HG03575 (cell line): Measurements from ENCODE around the gene DYSF.

ENCODE experiments used
- ATAC-seq: cut with Tn5 transposase; IDR thresholded peaks from one replicate; pipeline ENCODE4 v1.9.1; 2021; ENCODE audit not compliant: unreplicated experiment, insufficient number of reproducible peaks, low FRiP score; ENCODE audit errors: extremely low read depth

DYSF gene

GRCh38 chr2:71467180-71467815 is 13.9 kb downstream of the DYSF start:
- ATAC-seq: no peak

GRCh38 chr2:71468279-71469015 is 15.1 kb downstream of the DYSF start:
- ATAC-seq: no peak

DNA sequence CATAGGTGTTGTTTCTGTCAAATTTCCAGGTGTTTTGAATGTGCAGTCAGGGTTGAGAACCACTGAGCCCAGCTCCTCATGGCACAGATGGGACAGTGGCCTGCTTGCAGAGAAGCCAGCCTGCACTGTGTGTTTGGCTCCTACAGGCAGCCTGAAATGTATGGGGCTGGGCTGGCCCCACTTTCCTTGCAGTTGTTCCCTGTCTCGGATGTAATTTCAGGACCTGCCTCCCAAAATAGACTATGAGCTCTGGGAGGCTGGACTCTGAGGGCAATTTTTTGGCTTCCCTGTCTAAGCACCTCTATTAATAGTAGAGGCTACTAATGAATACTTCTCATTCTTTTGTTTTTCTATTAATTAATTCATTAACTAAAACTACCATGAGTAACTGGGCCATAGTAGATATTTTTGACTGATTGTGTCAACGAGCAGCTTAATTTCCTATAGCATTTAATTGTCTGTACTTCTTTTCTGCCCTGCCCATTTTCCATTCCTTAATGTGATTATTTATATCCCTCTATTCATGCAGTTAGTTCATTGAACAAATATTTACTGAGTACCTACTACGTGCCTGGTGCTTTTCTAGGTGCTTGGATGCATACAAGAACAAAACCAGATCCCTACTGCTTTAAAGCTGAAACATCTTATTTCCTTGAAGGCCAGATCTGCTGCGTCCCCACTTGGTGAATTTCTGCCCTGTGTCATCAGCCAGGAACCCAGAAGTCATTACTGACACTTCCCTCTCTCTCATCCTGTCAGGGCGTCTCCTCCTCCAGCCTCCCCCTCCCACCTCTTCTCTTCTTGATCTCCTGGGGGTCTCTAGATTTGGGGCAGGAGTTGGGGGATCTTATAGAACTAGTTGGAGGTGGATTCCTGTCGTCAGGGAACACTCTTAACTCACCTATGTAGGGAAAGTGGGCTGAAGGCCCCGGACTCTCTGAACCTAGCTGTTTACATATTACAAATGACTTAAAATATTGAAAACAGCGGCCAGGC is 16.3 kb downstream of the DYSF start:
- no peak for ATAC-seq

GRCh38 chr2:71471276-71471675 is 17.9 kb downstream of the DYSF start:
- ATAC-seq: no peak

DNA sequence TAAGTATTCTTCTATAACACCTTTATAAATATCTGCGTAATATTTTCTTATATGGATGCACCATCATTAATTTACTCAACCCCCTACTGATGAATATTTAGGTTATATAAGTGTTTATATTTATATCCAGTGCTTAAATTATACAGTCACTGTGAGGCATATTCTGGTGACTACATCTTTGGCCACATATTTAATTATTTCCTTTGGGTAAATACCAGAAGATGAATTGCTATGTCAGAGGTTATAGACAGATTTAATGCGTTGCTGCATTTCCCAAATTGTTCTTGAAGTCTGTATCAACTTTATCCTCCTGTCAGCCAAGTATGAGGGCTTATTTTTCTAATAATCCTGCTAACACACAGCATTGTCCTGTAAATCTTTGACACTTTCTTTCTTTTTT is 18.7 kb downstream of the DYSF start:
- no peak for ATAC-seq

DNA sequence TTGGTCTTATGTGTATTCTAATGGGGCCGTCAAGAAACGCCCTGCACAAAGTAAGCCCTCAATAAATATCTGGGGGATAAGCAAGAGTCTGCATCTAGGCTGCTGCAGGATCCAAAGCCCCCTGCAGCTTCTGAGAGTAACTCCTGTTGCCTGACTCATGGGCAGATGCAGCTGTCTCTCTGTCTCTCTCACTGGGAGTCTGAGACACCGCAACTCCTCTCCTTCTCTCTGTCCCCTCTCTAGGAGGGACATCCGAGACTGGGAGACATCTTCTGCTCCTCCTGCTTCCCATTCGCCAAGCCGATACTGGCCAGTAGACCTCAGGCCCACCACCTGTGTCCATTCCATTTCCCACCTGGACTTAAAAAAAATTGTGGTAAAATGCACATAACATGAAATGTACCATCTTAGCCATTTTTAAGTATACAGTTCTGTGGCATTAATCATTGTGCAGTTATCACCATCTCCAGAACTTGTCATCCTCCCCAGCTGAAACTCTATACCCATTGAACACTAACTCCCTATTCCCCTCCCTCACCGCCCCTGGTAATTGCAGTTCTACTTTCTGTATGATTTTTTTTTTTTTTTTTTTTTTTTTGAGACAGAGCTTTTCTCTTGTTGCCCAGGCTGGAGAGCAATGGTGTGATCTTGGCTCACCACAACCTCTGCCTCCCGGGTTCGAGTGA is 20.1 kb downstream of the DYSF start:
- ATAC-seq: no peak

GRCh38 chr2:71474116-71474743 is 20.9 kb downstream of the DYSF start:
- ATAC-seq: no peak

- no peak for ATAC-seq
Observed at GRCh38 chr2:71474744-71475397, 21.5 kb downstream of the DYSF start.

- no peak for ATAC-seq
Observed at GRCh38 chr2:71476495-71476894, 23.1 kb downstream of the DYSF start.

DNA sequence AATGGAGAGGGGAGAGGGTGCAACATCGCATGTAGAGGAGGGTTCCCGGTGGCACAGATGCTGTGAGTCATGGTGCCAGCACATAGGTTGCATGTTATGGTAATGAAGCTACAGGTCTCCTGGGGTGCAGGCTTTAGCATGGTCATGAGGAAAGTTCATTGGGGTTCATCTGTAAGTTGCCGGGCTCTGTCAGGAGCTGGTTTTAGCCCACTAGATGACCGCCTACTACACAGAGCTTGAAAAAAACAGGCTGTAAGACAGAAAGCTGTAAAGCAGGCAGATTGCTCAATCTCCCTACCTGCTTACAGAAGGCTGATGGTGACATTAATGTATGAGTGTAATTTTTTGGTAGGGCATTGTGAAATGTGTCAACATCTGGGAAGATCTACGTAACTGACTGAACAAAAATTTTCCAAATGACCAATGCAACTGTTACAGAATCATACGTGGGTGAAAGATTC is 23.9 kb downstream of the DYSF start:
- no peak for ATAC-seq

DNA sequence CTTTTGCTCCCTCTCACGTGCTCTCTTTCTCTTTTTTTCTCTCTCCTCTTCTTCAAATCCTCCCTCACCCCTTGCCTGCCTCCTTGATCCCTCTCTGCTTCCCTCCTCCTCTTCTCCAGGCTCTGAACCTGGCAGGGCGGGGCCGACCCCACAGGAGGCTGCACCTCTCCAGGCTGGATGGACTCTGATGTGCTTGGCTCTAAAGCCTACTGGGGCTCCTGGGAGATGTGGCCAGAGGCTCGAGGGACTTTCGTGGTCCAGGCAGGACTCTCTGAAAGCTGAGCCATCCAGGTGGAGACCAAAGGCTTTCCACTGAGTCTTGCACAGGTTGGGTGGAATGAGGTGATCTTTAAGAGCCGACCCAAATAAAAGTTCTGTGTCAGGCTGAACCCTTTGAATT is 25.4 kb downstream of the DYSF start:
- no peak for ATAC-seq

GRCh38 chr2:71479261-71479660 is 25.9 kb downstream of the DYSF start:
- ATAC-seq: no peak

DNA sequence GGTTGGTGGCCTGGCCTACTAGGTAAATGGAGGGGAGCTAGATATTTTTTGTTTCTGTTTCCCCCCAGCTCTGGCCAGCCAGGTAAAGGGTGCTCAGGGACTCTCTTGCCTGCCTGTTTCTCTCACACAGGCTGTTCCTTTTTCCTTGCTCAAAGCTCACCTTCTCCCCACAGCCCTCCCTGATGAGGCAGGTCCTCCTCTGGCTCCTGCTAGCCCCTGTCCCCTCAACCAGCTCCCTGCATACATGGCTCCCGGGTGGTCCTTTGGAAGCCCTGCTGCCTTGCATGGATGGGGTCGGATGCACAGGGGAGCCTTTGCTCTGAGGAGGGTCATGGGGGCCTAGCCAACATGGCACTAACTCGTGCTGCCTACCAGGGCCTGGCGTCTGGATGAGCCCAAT is 27.8 kb downstream of the DYSF start:
- no peak for ATAC-seq

DNA sequence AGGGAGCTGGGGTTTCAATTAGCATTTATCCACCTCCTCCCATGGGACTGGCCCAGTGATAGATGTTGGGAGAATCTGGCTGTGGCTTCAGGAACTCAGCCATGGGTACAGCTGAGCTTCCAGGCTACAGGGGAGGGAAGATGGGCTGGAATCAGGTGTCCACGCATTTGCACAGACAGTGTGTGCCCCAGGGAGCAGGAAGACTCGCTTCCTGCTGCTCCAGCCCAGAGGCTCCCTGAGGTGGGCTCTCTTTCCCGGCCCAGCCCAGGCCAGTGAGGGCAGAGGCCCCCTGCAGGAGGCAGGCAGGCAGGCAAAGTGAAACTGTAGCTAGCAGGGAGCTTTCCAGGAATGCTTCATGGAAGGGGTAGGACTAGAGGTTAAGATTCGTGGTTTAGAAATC is 28.7 kb downstream of the DYSF start:
- no peak for ATAC-seq

GRCh38 chr2:71483246-71483645 is 29.9 kb downstream of the DYSF start:
- ATAC-seq: no peak

DNA sequence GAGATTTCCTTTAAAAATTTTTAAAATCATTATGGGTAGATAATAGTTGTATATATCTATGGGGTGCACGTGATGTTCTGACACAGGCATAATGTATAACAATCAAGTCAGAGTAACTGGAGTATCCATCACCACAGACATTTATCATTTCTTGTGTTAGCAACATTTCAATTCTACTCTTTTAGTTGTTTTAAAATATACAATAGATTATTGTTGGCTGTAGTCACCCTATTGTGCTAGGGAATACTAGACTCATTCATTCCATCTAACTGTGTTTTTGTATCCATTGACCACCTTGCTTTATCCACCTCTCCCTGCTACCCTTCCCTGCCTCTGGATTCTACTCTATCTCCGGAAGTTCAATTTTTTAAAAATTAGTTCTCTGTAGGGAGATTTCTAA is 31.0 kb downstream of the DYSF start:
- ATAC-seq: no peak

GRCh38 chr2:71486881-71487640 is 33.7 kb downstream of the DYSF start:
- no peak for ATAC-seq
